ENCODE data around the gene PDE6H.

PDE6H gene

GRCh38 chr12:14972816-14973215 is at the start of gene PDE6H:
TSS of gene PDE6H (plus strand) at chr12:14973042. CDS start at chr12:14978013, 4,971 bp downstream.
- no peak for DNase-seq (ENCODE audit: low read depth)

GRCh38 chr12:14923944-14924343 is 48.9 kb upstream of the PDE6H start:
- no peak for DNase-seq (ENCODE audit: low read depth)

- no peak for DNase-seq (ENCODE audit: low read depth)
Observed at GRCh38 chr12:14924541-14924940, 48.3 kb upstream of the PDE6H start.

GRCh38 chr12:14927267-14927666 is 45.6 kb upstream of the PDE6H start:
- no peak for DNase-seq (ENCODE audit: low read depth)

GRCh38 chr12:14928931-14929330 is 43.9 kb upstream of the PDE6H start:
- DNase-seq (ENCODE audit: low read depth) = no peak

GRCh38 chr12:14930299-14930698 is 42.5 kb upstream of the PDE6H start:
- DNase-seq (ENCODE audit: low read depth) = no peak

- DNase-seq (ENCODE audit: low read depth) = no peak
Observed at GRCh38 chr12:14931359-14931758, 41.5 kb upstream of the PDE6H start.

- DNase-seq (ENCODE audit: low read depth) = no peak
Observed at GRCh38 chr12:14931791-14932560, 40.9 kb upstream of the PDE6H start.

- no peak for DNase-seq (ENCODE audit: low read depth)
Observed at GRCh38 chr12:14934511-14934910, 38.3 kb upstream of the PDE6H start.

- no peak for DNase-seq (ENCODE audit: low read depth)
Observed at GRCh38 chr12:14935031-14935430, 37.8 kb upstream of the PDE6H start.

- no peak for DNase-seq (ENCODE audit: low read depth)
Observed at GRCh38 chr12:14936224-14936861, 36.5 kb upstream of the PDE6H start.

- no peak for DNase-seq (ENCODE audit: low read depth)
Observed at GRCh38 chr12:14937014-14937413, 35.8 kb upstream of the PDE6H start.

GRCh38 chr12:14937689-14938088 is 35.2 kb upstream of the PDE6H start:
- no peak for DNase-seq (ENCODE audit: low read depth)

- DNase-seq (ENCODE audit: low read depth) = no peak
Observed at GRCh38 chr12:14938301-14938700, 34.5 kb upstream of the PDE6H start, which contains the start of gene ERP27. TSS of gene ERP27 (minus strand) at chr12:14938537. CDS start at chr12:14938508, 29 bp downstream.

- no peak for DNase-seq (ENCODE audit: low read depth)
Observed at GRCh38 chr12:14941369-14941768, 31.5 kb upstream of the PDE6H start.

- no peak for DNase-seq (ENCODE audit: low read depth)
Observed at GRCh38 chr12:14942196-14942931, 30.5 kb upstream of the PDE6H start.

- DNase-seq (ENCODE audit: low read depth) = no peak
Observed at GRCh38 chr12:14946162-14946561, 26.7 kb upstream of the PDE6H start.

GRCh38 chr12:14946861-14947260 is 26.0 kb upstream of the PDE6H start:
- DNase-seq (ENCODE audit: low read depth) = no peak

- DNase-seq (ENCODE audit: low read depth) = peak; percentile 45
Observed at GRCh38 chr12:14948672-14949071, 24.2 kb upstream of the PDE6H start.

- DNase-seq (ENCODE audit: low read depth) = no peak
Observed at GRCh38 chr12:14949631-14950030, 23.2 kb upstream of the PDE6H start.

- DNase-seq (ENCODE audit: low read depth) = no peak
Observed at GRCh38 chr12:14950421-14950820, 22.4 kb upstream of the PDE6H start.

GRCh38 chr12:14950982-14951746 is 21.7 kb upstream of the PDE6H start:
- no peak for DNase-seq (ENCODE audit: low read depth)

Measured in GM04503 (cell line).